Measurements from ENCODE around the gene HCRTR1.

Gene HCRTR1

DNA sequence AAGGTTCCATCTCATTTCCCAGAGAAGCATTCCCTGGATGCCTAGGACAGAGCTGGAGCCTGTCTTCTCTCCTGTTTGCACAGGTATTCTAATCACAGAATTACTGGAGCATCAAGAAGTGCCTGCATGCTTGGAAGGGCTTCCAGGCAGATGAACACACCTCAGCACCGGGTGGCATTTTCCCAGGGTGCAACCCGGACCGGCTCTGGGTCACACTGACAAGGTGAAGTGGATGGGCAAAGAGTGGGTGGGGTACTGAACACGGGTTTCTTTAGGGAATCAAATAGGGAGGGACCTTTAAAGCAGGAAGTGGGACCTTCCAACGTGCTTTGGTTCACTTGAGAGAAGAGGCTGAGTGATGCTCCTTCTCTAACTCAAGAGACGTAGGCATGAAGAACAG is 34.3 kb downstream of the HCRTR1 start:
- H3K4me3 ChIP-seq (replicated peaks; ENCODE audit: low read depth, low read length) = no peak overlapping the region
- TF ChIP-seq, protein P1, sequence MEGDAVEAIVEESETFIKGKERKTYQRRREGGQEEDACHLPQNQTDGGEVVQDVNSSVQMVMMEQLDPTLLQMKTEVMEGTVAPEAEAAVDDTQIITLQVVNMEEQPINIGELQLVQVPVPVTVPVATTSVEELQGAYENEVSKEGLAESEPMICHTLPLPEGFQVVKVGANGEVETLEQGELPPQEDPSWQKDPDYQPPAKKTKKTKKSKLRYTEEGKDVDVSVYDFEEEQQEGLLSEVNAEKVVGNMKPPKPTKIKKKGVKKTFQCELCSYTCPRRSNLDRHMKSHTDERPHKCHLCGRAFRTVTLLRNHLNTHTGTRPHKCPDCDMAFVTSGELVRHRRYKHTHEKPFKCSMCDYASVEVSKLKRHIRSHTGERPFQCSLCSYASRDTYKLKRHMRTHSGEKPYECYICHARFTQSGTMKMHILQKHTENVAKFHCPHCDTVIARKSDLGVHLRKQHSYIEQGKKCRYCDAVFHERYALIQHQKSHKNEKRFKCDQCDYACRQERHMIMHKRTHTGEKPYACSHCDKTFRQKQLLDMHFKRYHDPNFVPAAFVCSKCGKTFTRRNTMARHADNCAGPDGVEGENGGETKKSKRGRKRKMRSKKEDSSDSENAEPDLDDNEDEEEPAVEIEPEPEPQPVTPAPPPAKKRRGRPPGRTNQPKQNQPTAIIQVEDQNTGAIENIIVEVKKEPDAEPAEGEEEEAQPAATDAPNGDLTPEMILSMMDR (IDR thresholded peaks at IDR 0.05; ENCODE audit: low read depth, low read length, missing control alignments) = no peak
- DNase-seq (ENCODE audit: extremely low read depth, low read depth) = no peak

DNA sequence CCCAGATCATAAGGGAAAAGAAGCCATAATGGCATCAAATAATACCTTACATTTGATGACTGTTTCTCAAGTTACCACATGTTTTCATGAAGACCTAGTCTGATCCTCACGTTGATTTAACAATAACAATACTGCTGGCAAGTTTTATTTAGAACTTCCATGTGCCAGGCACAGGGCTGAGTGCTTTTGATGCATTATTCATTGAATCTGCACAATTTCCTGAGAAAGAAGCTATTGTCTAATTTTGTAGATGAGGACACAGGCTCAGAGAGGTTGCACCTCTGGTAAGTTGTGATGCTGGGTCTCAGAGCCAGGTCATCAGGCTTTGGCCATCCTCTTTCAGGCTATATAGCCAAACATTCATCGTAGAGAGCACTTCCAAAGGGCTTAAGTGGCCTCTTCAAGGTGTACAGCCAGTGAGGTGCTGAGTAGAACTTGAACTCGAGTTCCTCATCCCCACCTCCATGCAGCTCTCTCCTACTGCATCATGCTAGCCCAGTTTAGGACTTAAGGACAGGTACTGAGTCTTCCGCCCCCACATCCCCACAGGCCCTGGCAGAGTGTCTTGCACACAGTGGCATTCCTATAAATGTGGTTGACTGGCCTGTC is 35.5 kb downstream of the HCRTR1 start:
- H3K4me3 ChIP-seq (replicated peaks; ENCODE audit: low read depth, low read length) = no peak overlapping the region
- TF ChIP-seq, protein P1 (IDR thresholded peaks at IDR 0.05; ENCODE audit: low read depth, low read length, missing control alignments) = no peak
- DNase-seq (ENCODE audit: extremely low read depth, low read depth) = no peak

DNA sequence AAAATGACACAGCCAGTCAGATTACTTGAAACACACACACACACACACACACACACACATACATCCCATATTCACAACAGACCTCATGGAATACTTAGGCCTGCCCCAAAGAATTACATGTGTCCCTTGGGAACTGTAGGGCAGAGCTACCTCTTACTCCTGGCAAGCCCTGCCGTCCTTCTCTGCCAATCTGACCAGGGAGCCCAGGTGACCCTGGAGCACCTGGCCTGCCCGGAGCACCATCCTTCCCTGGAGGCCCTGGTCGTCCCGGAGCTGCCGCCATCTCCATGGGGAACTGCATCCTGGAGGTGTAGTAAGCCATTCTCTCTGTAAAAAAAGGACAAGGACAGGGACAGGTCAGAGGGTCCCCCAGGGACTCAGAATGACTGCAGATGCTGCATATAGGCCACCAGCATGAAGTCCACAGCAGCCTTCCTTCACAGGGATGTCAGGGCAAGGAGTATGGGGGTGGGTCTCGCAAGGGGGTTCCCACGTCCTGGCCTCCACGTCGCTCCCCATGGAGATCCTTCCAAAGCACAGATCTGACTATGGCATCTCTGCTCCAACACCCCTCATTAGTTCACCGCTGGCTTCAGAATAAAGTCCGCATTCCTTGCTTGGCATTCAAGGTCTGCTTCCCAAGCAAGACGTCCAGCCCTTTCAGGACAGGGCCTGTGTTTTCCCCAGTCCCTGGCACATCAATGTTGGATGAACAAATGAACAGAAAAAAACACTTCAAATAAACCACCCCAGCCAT is 36.4 kb downstream of the HCRTR1 start:
- no peak overlapping the region for H3K4me3 ChIP-seq (replicated peaks; ENCODE audit: low read depth, low read length)
- TF ChIP-seq, protein P1 (IDR thresholded peaks at IDR 0.05; ENCODE audit: low read depth, low read length, missing control alignments) = no peak
- DNase-seq (ENCODE audit: extremely low read depth, low read depth) = no peak

DNA sequence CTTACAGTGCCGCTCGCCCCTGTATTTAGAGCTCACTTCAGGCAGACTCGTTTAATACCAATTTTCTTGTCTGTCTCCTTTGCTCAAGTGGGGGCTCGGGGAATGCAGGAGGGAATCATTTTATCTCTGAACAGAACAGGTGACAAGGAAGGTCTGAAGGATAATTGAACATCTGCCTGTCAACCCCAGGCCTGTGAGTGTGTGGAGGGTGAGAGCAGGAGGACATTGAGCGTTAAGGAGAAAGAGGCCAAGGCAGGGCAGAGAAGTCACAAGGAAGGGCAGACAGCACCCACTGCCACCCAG is 36.9 kb downstream of the HCRTR1 start:
- TF ChIP-seq, protein P1 (IDR thresholded peaks at IDR 0.05; ENCODE audit: low read depth, low read length, missing control alignments) = no peak
- no peak for DNase-seq (ENCODE audit: extremely low read depth, low read depth)
- H3K4me3 ChIP-seq (replicated peaks; ENCODE audit: low read depth, low read length) = no peak overlapping the region

DNA sequence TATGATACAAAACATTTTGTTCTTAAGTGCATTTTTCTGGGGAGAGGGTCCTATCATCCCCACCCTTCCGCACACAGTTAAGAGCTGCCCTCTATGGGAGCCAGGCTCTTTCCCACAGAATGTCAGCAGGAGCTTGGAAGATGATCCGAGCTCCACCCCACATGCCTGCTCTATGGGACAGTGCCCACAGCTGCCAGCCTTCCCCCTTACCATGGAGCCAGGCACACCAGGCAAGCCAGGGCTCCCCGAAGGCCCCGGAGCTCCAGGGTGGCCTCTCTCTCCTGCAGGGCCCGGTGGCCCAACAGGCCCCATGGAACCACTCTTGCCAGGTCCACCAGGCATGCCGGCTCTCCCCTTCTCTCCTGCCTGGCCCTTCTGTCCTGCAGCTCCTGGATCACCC is 37.6 kb downstream of the HCRTR1 start:
- H3K4me3 ChIP-seq (replicated peaks; ENCODE audit: low read depth, low read length) = no peak overlapping the region
- no peak for DNase-seq (ENCODE audit: extremely low read depth, low read depth)
- TF ChIP-seq, protein P1 (IDR thresholded peaks at IDR 0.05; ENCODE audit: low read depth, low read length, missing control alignments) = no peak

DNA sequence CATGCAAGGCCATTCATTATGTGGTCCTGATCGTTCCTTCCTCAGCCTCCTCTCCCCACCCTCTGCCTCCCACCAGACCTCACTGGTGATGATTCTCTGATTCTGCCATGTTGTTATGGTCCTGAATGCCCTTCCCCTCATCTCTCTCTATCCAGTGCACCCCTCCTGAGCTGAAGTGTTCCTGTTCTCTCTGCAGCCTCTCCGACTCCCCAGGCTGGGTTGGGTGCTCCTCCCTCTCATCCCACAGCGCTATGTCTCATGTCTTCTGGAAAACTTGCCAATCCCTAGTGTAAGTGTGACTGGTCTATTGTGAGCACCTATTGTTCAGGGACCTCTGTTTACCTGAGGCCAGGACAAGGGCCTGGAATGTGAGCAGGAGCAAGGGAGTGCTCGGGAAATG is 38.3 kb downstream of the HCRTR1 start:
- no peak for DNase-seq (ENCODE audit: extremely low read depth, low read depth)
- TF ChIP-seq, protein P1 (IDR thresholded peaks at IDR 0.05; ENCODE audit: low read depth, low read length, missing control alignments) = no peak
- H3K4me3 ChIP-seq (replicated peaks; ENCODE audit: low read depth, low read length) = no peak overlapping the region
